GM21717 (cell line): Measurements from ENCODE around the gene TOMM70.
"Not testable (repeated sequence)": the region's sequence is repeated elsewhere in the genome, so short reads cannot be mapped to it uniquely, and the experiment has no call there.

Source experiments
- ATAC-seq: cut with Tn5 transposase; IDR thresholded peaks from one replicate; pipeline ENCODE4 v1.9.1; 2021; ENCODE audit warnings: mild to moderate bottlenecking, moderate library complexity; ENCODE audit not compliant: unreplicated experiment

Gene TOMM70

DNA sequence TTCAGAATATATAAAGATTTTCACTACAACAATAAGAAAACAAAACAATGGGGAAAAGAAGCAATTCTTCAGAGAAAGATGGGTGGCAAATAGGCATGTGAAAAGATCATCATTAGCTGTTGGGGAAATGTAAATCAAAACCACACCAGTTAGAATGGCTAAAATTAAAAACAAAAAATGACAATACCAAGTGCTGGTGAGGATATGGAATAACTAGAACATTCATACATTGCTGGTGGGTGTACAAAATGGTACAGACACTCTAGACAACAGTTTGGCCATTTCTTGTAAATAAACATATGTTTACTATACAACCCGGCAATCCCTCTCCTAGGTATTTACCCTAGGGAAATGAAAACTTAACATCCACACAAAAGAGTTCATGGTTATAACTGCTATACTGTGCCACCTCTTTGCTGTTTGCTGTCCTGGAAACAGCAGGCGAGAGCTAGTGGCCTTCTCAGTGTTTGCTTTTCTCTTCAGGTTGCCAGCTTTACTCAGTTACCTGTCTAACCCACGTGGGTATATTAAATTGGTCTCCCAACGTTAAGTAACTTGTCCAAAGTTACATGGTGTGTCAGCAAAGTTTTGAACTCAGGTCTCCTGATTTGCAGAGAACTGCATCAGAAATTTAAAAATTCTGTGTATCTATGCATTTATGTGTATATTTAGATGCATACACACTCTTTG is 70.9 kb downstream of the TOMM70 start:
- no peak for ATAC-seq

DNA sequence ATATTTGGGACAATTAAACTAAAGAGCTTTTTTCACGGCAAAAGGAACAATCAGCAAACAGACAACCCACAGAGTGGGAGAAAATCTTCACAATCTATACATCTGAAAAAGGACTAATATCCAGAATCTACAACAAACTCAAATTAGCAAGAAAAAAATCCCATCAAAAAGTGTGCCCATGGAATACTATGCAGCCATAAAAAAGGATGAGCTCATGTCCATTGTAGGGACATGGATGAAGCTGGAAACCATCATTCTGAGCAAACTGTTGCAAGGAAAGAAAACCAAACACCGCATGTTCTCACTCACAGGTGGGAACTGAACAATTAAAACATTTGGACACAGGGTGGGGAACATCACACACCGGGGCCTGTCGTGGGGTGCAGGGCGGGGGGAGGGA is 73.5 kb downstream of the TOMM70 start:
- ATAC-seq: not testable (repeated sequence)

DNA sequence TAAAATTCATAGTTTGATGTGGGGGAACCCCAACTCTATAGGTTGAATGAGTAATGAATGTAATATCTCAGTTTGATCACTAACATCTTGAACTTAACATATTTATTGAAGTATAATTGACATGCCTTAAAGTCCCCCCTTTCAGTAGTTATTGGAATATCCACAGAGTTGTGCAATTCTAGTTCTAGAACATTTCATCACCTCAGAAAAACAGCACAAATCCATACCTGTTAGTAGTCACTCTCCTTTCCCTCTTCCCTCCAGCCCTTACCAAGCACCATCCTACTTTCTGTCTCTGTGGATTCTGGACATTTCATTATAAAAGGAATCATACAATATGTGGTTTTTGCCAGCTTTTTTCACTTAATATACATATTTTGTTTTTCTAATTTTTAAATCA is 75.1 kb downstream of the TOMM70 start:
- ATAC-seq: no peak

DNA sequence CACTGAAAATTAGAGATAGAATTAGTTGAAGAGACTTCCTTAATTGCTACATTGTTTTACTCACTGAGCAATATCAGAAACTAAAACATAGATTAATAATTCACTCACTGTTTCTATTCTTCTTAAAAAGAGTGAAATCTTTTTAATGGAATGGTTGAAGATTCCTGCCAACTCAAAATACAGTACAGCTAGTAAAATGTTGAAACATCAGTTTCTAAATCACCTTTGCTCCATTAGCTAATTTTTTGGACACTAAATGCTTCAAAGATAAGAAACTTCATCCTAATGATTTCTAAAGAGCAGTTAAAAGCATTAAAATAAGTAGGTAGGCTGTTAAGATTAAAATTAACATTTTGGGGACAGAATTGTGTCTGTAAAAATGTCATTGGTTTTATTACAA is 76.8 kb downstream of the TOMM70 start:
- ATAC-seq: no peak

DNA sequence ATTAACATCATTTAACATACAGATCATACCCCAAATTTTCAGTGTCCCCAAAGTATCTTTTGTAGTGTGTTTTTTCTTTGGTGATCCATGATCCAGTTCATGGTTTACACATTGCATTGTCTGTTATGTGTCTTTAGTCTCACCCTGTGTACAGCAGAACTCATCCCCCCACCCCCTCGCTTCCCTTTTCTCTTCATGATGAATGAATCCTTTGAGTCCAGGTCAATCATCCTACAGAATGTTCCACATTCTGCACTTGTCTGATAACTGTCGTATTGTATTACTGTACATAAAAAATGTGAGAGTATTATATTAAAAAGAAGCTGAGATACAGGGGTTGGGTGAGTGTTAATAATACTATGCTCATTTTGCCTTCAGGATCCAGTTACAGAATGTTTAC is 80.9 kb downstream of the TOMM70 start:
- no peak for ATAC-seq

DNA sequence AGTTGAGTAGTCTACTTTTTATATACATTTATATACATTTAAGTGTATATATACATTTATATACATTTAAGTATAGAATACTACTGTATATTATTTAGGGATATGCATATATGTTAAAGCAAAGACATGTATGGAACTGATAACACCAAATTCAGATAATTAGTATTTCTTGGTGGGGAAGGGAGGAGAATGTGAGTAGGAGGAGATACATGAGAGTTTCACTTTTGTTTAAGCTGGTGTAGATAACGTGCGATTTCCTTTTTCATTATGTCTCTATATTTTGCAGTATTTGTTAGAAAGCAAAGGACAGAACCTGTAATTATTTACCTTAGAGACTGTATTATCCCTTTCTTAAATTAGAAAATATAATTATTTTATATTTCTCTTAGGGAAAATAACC is 83.0 kb downstream of the TOMM70 start:
- peak; percentile 79 for ATAC-seq

DNA sequence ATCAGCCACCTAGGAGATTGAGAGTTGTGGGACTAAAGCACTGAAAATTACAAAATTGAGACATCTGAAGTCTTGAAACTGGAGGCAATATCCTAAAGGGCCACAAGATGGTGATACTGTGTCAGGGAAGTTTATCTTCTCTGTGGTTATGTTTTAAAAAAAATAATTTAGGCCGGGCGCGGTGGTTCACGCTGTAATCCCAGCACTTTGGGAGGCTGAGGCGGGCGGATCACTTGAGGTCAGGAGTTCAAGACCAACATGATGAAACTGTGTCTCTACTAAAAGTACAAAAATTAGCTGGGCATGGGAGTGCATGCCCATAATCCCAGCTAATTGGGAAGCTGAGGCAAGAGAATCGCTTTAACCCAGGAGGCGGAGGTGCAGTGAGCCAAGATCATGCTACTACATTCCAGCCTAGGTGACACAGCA is 84.2 kb downstream of the TOMM70 start:
- ATAC-seq: peak; percentile 66
